ENCODE measurements around the gene MAN1C1.

The MAN1C1 gene

DNA sequence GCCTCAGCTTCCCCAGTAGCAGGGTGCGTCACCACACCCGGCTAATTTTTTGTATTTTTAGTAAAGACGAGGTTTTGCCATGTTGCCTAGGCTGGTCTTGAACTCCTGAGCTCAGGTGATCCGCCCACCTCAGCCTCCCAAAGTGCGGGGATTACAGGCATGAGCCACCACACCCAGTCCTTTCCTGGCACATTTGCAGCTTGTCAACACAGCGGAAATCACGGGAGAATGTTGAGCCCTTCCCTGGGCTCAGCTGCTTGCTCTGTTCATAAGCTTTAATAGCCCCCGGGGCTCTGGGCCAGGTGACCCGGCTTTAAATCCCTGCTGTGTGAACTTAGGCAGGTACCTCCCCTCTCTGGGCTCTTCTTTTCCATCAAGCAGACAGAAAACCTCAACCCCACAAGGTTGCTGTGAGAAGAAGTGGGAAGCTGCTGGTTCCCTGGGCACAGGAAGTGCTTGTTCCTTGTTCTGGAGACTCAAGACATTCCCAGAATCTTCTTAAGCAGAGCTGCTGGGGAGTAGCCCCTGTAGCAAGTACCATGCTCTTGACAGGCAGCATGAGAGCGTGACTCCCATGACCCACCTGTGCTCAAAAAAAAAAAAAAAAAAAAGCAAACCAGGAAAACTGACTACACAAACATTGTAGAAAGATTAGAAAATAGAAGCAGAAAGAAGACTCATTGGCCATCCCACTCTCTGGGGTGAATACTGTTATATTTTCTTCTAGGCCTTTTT is 168.9 kb downstream of the MAN1C1 start:
- DNase-seq = no peak

DNA sequence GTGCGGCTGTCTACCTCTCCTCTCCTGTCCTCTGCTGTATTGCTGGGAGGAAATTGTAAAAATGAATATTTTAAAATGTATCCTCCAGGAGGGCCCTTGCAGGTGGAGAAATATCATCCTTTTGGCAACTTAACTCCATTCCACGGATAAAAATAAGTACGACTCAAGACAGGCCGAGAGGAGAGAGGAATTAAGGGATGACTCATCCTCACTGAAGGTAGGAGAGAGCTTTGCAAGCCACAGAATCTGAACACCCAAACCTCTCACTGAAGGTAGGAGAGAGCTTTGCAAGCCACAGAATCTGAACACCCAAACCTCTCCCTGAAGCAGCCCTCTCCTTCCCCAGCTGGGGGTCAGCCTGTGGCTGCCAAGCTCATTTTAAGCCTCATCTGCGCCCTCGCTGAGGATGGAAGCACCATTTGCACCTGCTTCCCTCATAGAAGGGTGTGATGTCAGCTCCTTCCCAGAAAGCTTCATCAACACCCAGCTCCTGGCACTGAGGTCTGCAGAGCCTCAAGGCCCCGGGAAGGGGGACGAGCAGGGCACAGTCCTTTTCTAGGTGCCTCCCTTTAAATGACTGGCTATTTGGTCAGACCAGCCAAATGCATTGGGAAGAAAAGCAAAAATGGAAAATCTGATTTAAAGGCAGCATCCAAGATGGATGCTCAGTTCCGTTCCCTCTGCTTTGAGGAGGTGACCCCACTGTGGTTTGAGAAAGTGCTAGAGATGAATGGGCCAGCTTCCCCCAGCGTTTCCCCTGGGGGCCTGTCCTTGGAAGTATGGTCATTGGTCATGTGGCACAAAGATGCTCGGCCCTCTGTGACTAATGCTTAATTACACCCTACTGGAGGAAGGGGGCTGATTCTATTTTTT is 170.5 kb downstream of the MAN1C1 start:
- no peak for DNase-seq

DNA sequence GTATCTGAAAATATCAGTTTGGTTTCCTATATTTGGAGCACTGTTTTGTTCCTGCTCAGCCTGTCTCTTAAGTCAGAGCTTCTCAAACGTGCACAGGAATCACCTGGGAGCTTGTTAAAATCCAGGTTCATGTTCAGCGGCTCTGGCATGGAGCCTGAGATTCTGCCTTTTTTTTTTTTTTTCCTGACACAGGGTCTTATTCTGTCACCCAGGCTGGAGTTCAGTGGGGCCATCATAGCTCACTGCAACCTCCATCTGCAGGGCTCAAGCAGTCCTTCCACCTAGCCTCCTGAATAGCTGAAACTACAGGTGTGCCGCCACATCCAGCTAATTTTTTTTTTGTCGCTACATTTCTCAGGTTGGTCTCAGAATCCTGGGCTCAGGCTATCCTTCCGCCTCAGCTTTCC is 171.2 kb downstream of the MAN1C1 start:
- DNase-seq = no peak

DNA sequence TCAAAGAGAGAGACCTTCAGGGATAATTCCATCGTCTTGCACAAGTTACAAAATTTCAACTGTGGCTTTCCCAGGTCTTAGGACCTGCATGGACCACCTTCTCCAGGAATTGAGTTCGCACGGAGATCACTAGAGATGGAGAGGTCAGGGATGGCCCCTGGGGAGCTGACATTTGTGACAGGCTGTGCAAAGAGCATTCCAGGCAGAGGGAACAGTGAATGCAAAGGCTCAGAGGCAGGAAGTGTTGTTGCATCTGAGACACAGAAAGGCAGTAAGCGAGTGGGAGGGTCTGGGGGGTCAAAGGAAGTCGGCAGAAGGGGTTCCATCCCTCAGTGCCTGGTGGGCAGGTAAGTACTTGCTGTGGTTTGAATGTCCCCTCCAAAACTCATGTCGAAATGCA is 173.9 kb downstream of the MAN1C1 start:
- DNase-seq = no peak

DNA sequence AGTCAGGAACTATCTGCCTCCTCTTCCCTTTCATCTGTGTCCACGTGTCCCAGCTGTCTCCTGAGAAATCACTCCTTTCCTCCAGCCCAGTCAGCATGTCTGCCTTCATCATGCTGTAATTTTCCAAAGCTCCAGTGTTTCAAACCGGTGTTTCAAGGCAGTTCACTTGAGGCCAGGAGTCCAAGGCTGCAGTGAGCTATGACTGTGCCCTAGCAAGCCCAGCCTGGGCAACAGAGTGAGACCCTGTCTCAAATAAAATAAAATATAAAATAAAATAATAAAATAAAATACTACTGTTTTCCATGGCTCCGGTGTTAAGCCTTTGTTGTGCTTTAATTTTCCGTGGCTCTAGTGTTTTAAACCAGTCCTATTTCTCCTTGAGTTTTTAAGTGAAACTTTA is 175.5 kb downstream of the MAN1C1 start:
- no peak for DNase-seq

DNA sequence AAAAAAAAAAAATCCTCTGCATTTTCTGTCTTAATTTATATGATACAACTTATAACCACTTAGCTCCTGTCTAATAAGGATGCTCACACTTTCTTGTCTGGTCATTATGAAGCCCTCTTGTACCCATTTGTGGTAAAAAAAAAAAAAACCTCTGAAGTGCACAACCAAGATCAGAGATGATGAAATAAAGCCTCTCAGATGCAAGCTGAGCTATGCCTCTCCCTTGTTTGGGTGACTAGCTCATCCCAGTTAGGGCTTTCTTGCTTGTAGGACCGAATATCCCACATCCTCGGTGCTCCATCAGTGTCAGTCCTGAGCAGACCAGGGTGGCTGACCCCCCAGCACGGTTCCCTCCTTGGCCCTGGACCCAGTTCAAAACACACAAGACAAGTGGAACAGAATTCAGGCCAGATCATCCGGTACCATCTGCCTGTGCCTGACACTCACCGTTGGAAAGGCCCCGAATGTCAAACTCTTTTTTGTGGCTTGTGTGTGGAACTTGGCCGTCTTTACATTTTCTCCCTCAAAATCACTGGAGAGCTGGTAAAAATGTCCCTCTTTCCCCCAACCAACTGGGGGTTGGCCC is 177.1 kb downstream of the MAN1C1 start:
- DNase-seq = no peak

DNA sequence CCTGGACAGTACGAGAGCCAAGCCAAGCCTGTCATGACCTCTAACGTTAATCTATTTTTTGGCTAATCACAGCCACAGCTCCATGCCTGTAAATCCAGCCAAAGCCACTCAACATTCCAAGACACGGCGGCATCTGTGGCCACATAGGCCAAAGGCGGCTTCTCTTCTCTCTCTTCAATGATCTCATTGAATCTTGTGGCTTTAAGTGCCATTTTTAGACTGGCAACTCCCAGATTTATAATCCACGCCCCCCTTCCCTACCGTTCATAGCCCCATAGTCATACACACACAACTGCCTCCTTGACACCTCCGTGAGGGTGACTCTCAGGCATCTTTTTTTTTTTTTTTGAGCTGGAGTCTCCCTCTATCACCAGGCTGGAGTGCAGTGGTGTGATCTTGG is 177.7 kb downstream of the MAN1C1 start:
- DNase-seq = no peak

DNA sequence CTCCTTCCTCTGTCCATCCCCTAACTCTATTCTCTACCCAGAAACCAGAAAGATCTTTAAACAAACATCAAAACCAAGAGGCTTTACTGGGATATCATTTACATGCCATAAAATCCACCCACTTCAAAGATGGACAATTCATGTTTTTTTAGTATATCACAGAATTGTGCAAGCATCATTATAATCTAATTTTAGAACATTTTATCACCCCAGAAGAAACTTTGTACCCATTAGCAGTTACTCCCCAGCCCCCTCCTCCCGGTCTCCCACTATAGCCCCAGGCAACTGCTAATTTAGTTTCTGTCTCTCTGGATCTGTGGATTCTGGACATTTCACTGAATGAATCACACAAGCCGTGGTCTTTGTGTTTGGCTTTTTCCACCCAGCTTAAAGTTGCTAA is 178.6 kb downstream of the MAN1C1 start:
- no peak for DNase-seq

DNA sequence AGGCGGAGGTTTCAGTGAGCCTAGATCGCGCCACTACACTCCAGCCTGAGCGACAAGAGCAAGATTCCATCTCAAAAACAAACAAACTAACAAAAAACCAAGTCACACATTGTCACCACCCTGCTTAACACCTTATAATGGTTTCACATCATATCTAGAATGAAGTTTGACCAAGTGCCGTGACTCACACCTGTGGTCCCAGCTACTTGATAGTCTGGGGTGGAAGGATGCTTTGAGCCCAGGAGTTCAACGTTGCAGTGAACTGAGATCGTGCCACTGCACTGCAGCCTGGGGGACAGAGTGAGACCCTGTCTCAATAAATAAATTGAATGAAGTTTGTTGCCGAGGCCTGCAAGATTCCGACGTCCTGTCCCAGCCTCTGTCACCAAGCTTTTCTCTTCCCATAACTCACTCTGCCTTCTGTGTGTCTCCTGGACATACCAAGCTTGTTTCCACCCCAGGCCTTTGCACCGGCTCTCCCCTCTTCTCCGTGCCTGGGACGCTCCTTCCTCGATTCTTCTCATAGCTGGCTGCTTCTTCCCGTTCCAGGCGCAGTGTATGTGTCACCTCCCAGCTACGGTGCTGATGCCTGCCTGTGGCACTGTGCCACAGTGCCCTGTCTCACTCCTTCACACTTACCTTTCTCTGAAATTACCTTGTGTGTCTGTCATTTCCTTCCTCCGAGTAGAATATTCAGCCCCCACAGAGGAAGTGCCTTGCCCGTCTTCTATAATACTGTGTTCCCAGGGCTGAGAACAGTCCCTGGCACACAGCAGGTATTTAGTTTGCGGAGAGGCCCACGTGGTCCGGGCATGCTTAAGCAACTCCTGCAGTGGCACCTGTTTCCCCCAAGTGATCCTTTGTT is 179.6 kb downstream of the MAN1C1 start:
- DNase-seq = no peak

DNA sequence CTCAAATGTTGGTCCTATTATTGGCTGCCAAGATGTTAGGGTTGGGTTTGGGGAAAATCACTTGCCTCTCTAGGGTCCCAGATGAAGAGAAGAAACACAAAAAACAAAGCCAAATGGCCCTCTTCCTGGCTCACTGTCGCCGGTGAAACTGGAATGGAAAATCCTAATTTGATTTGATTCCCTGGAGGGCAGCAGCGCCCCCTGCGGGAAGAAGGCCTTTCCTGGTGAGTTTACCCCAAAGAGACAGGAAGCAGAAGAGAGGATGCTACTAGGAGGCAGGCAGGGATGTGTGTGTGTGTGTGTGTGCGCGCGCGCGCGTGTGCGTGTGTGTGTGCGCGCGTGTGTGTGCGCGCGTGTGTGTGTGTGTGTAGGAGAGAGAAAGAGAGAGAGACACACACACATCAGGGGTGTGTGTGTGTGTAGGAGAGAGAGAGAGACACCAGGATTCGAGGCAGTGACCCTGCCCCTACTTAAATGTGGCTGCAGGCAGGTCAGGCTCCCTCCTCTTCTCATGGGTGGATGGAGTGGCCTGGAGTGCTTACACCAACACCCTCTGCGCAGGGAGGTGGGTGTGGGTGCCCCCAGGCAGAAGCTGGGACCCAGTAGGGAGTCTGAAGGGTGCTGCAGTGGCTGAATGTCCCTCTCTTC is 180.3 kb downstream of the MAN1C1 start:
- DNase-seq = peak; percentile 76 to 83

DNA sequence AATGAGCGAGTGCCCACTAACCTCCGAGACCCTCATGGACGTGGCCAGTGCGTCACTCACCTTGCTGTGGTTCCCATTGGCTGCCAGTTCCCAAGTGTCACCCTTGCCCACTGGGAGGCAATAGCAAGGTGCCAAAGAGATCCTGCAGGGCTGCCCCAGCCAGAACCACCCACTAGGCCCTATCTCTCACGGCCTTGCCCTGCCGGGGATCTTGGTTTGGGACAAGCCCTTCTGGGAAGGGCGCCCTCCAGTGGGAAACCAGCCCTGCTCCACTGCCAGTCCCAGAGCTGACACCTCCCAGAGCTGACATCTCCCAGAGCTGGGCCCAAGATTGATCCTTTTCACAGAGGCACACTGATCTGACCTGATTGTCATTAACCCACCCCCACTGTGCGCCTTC is 181.3 kb downstream of the MAN1C1 start:
- DNase-seq = peak; percentile 36 to 66

DNA sequence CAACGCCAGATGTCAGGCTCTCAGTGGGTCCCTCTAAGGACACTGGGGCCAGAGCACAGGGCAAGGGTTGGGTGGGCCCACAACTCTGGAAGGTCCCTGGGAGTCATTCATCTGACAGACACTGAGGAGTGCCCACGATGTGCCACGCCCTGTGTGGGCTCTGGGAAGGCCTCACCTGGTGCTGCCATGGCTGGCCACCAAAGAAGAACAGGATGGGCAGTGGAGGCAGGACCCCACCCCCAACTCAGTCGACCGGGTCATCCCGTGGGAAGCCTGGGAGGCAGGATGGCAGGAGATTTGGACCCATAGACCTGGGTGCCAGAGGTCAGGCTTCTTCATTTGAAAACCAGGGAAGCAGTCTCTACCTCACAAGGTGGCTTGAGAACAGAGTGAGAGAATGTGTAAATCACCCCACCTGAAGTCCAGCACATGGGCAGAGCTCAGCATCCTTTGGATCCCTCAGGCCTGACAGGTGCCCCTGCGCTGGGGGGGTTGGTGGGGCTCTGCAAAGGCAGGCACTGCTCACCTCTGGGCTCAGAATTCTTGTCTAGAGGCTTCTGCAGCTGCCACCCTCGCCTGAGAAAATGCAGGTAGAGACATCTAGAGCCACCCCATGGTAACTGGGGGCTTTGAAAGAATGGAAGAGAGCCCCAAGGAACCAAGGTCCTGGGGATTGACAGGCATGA is 182.2 kb downstream of the MAN1C1 start:
- DNase-seq = no peak

DNA sequence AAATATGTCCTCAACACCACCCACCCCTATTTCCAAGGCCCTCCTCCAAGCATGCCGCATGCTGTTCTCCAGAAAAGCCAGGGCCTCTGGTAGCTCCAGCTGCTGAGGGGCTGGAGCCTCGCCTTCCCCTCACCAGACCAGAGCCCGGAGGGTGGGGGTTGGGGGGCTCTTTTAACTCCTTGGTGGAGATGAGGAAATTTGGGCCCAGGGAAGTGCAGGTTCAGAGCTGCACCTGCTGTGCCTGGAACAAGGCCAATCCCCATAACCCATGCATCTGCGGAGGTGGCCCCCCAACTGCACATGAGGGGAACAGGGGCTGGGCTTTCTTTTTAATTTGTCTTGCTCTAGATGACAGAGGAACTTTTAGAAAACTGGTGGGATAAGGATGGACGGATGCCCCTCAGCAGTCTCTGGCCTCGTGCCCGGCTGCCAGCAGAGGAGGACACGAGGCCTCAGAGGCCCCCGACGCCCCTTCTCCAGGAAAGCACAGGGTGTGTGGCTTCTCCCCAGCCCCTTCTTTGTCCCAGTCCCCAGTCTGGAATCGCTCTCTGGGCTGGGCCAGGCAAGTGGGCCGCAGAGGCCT is 182.9 kb downstream of the MAN1C1 start:
- DNase-seq = no peak

DNA sequence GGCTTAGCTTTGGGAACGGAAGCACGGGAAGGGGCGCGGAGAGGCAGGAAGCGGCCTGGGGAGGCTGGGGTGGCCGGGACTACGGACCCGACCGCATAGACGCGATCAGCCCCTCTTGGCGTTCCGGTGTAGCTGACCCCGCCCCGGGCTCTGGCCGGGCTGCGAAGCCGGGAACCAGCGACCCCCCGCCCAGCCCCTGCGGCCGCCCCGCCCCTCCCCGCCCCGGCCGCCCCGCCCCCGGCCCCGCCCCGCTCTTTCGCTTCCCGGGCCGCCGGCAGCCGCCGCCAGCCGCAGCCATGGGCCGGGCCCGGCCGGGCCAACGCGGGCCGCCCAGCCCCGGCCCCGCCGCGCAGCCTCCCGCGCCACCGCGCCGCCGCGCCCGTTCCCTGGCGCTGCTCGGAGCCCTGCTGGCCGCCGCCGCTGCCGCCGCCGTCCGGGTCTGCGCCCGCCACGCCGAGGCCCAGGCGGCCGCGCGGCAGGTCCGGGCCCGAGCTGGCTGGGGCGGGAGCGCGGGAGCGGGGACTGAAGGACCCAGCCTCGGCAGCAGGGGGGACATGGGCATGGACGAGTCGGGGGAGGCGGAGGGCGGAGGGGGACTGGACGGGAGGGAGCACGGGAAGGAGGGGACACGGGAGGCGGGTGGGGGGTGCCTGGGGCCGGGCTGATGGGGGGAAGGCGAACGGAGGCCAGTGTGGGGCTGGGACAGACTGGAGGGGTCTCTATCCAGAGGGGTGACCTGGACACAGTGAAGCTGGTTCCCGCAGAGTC is 183.5 kb downstream of the MAN1C1 start, which contains the start of gene SELENON:
SELENON (plus strand) TSS at position 259 of the 768 bp plus-strand sequence; CDS start at position 297, 38 bp downstream.
- DNase-seq = peak; percentile 27 to 45

DNA sequence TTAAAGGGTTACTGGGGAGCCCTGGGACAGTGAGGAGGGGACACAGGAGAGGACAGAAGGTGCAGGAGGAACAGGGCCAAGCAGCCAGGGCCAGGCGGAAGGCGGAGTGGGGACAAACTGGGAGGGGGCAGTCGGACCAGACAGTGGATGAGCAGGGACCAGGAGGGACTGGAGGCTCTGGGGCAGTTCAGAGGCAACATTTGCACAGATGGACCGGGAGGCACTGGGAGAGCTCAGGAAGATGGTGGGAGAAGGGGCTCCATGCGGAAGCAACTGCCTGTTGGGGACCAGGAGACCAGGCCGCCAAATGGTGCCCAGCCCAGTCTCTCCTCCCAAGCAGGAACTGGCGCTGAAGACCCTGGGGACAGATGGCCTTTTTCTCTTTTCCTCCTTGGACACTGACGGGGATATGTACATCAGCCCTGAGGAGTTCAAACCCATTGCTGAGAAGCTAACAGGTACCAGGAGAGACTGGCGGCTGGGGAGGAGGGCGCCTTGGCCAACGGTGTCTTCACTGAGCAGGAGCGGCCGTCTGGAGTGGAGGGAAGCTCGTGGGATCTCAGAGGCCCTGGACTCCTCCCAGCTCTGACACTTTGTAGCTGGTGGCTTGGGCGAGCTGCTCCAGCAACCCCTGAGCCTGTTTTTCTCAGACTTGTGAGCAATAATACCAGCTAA is 184.2 kb downstream of the MAN1C1 start:
- DNase-seq = no peak

DNA sequence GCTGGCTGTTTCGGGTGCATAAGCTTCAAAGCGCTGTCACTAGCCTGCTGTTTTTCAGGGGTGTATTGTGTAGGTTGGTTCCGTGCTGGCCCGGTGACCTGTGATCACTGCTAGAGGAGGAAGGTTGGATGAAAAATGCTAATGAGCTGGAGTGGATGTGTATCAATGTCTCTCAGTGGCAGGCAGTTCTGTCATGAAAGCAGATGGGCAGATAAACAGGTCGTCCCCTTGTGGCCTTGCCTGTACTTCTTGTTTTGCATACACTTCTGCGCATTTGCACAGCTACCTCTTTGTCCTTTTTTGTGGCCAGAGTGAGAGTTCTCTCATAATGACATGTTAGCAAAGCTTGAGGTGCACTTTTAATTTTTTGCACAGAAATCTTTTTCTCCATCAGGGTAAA is 186.3 kb downstream of the MAN1C1 start:
- peak; percentile 31 to 34 for DNase-seq

DNA sequence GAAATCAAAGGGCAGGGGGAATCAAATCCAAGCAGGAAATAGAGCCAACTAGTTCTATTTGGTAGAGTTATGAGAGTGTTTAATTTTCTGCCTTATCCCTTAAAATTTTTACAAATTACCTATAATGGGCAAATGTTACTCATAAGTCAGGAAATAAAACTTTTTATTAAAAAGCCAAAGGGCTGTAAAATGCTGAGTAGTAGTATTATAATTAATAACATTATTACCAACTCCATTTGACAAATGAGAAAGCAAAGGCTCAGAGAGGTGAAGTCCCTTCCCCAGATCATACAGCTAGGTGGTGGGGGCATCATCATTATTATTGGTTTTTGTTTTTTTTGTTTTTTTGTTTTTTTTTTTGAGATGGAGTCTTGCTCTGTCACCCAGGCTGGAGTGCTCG is 186.8 kb downstream of the MAN1C1 start:
- DNase-seq = no peak

DNA sequence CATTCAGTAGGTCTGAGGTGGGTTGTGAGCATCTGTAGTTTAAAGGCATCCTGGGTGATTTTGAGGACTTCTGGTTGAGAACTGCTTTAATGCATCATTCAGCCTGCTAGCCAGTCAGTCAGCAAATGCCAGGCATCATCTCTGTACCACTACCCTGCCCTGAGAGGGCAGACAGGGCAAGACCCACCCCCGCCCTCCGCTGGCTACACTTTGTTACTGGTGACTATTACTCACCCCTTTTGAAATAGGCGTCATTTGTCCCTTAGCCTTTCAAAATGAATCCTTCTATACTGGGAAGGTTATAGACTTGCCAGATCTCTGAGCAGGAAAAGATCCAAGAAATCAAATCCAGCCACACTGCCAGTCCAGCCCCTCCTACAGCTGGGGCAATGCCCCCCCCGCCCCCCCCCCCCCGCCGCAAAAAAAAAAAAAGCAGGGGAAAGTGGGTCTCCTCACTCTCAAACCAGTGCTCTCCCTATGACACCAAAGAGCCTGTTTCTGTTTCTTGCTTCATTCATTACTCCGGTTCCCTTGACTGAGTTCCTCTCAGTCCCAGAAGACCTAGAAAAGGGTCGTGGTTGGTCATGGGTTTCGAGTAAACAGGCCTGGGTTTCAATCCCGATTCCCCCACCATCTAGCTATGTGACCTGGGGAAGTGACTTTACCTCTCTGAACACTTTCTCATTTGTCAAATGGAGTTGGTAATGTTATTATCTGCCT is 187.8 kb downstream of the MAN1C1 start:
- peak; percentile 79 to 83 for DNase-seq

All from inflammatory macrophage (primary cell).